Prostate gland (tissue), 2 donors: Measurements from ENCODE around the gene COL1A2.

Experiments
- CTCF ChIP-seq, 4 experiments: fragments of 200-600 bp in 2 of 4; fragments of 450-650 bp in 2 of 4; sonication (generic) in 2 of 4; IDR thresholded peaks; 1 replicate in 3 of 4; 2 replicates in 1 of 4; pipeline ENCODE4 v1.5.1; 2016 to 2019; ENCODE audit warnings: antibody characterized with exemption in 4 of 4, mild to moderate bottlenecking in 2 of 4, moderate library complexity in 2 of 4
- POLR2AphosphoS5 ChIP-seq: sonication (generic); formaldehyde crosslinking; IDR thresholded peaks from one replicate; pipeline ENCODE4 v1.6.1; 2017; ENCODE audit warnings: antibody characterized with exemption

GRCh38 chr7:94354953-94355352 is 39.7 kb upstream of the COL1A2 start:
- no peak for TF ChIP-seq POLR2AphosphoS5
- TF ChIP-seq CTCF (IDR thresholded peaks at IDR 0.05): no peak
